Renal cortex interstitium (tissue), 11 donors: ENCODE measurements around the gene RAPGEF2. TPM values are rescaled to one million over a fixed set of nuclear protein-coding genes. Genes with fewer than 3 reads are reported as not detected.

Experiments used
- DNase-seq, 11 donors: peaks; one replicate each; pipeline ENCODE4 v3.0.0-alpha.2; 2013; ENCODE audit warnings: low read depth in 9 of 11, low spot score in 4 of 11; ENCODE audit errors: extremely low read depth in 1 of 11
- polyA plus RNA-seq, 3 donors: library from polyadenylated mRNA; unstranded; fragments of 120-200 nt; gene quantifications; one replicate each; pipeline ENCODE4 v1.2.1, GENCODE V29; 2013; ENCODE audit not compliant: insufficient read length in 3 of 3

The RAPGEF2 gene
- polyA plus RNA-seq, 3 donors, result 45.0 to 51.6 (median 48.5) TPM

DNA sequence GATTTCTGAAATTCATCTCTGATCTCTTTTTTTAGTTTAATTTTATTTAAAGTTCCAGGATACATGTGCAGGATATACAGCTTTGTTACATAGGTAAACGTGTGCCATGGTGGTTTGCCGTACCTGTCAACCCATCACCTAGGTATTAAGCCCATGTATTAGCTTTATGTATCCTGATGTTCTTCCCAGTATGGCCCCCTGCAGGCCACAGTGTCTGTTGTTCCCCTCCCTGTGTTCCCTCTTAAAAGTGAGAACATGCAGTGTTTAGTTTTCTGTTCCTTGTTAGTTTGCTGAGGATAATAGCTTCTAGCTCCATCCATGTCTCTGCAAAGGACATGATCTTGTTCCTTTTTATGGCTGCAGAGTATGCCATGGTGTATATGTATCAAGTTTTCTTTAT, 153.2 kb downstream of the RAPGEF2 start:
- DNase-seq, result no peak

DNA sequence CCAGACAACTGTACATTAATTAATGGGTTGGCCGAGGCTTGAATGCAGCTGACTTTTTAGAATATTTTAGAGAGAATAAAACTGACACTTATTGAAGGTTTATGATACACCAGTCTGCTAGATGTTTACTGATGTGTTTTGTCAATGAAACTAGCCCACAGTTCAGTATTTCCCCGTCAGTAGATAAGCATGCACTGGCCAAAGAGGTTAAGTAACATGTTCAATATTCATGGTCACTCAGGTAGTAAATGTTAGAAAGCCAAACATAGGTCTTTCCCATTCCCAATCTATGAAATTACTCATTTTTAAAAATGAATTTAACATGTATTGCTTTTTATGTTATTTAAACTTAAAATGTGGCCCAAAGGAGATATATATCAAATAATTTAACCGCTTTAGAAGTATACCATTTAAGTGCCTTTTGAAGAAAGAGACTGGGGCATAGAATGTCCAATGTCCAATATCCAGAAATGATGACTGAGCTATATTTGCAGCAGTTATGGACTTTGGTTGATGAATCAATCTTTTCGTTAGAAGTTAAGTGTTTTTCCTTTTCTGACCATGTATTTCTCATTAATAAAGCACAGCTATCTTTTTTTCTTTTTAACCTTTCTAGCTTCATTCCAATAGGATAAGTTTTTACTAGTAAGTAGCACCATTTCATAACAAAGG, 156.1 kb downstream of the RAPGEF2 start:
- no peak for DNase-seq

DNA sequence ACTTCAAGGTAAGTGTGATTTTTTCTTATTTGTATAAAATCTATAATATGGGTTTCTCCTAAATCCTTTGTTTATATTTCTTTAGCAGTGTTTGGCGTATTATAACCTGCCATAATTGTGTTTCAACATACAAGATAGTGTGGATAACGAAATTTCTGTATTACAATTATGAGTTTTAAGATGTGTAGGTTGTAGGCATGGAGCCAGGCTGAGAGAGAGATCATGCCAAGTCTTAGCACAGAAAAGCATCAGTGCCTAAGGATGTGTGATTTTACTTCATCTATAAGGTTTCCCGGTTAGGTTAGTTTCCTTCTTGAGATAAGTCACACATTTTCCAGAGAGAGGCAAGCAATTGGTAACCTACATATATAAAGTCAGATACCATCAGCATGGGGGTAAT, 161.2 kb downstream of the RAPGEF2 start:
- no peak for DNase-seq

DNA sequence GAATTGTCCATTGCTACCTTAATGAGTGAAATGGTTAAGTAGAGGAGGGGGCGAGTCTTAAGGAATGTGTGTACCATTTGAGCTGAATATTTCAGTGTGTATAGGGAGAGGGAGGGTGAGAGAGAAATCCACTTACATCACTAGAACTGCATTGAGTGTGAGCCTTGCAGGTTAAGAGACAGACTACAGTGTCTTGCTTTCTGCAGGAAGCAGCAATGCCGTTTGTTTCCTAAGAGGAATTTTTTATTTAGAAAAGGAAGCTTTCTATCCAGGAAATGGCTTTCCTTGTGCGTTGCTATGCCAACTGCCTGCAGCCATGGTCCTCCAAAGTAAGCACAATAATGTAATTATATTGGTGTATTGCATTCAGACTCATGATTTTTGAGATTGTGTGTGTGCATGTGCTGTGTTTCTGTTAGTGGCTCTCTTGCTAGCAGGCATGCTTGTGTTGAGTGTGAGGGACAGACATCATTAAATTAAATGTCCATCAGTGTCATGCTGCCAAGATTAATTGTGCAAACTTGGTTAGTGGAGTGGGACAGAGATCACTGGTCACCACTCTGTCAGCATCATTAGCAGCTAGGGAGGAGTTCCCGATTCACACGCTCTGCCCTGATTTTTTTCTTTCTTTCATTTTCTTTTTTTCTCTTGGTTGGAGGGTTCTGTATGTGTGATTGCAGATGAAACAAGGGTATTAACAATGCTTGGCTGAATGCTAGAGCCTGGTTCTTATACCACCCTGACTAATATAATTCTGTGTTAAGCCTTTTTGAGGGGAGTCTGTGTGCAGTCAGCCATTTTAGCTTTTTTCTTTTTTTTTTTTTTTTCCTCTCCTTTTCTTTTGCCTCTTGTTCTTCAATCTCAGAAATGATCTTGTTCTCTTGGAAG, 164.3 kb downstream of the RAPGEF2 start:
- DNase-seq, result peak in 1 of 11 donors; percentile 29

DNA sequence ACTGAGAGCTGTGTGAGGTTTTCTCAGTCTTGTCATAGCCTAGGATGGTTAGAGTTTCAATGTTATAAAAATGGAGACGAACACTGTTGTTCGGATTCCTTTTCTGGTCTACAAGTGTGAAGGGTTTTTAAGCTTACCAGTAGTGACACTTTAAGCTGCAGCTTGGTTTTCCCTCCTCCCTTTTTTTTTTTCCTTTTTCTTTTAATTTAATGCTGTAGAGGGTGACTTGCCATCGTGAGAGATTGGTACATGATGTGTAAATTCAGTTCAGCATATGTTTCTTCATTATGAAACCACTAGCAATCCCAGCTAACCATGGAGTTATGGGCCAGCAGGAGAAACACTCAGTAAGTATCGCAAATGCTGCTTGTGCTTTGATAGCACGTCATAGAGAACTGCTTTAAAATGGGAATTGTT, 165.0 kb downstream of the RAPGEF2 start:
- DNase-seq, result no peak

DNA sequence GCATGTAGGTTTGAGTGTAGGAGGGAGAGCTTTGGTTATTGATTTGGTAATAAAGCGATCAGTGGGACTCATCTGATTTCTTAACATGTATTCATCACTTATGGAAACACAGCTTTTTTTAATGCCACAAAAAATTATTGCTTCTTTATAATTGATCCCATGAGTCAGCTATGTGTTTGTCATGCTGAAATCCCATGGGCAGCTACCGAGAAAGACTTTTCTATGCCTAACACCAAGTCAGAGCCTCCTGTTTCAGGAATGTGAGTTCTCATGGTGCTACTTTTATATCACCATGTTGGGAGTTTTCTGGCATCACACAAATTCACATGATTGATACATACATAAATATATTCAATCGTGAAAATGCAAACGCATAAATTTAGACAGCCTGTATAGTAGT, 165.7 kb downstream of the RAPGEF2 start:
- DNase-seq, result no peak

DNA sequence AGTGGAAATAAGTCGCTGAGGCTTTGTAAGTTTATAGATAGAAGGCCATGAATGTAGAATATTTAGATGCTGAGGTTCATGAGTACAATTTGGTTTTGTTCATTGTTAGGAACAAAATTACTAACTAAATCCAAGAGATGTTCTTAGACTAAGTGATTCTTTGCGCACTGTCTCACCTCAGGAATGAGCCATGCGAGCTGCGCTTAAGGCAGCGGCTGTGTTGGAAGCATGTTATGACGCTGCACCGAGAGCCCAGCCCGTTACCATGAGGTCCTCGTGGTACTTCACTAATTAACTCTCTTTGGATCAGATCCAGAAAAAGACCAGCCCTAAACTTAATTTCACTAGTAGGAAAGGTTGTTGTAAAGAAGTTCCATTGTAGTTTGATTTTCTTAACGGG, 166.2 kb downstream of the RAPGEF2 start:
- DNase-seq, result no peak

DNA sequence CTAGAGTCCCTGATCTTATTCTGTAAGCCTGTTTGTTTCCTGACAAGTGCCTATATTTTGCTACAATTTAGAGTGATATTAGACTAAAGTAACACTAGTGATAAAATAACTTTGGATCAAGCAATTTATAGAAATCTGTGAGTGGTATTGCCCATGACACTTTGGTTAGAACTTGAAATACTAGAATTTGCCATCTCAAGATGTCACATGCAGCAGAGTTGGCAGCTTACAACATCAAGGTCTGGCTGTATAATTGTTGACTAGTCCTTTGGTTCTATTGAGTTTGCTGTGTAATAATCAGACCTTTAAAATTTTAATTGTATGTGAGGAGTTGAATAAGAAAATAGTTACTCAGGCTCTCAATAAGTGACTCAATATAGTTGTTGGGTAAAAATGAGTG, 167.1 kb downstream of the RAPGEF2 start:
- DNase-seq, result no peak

DNA sequence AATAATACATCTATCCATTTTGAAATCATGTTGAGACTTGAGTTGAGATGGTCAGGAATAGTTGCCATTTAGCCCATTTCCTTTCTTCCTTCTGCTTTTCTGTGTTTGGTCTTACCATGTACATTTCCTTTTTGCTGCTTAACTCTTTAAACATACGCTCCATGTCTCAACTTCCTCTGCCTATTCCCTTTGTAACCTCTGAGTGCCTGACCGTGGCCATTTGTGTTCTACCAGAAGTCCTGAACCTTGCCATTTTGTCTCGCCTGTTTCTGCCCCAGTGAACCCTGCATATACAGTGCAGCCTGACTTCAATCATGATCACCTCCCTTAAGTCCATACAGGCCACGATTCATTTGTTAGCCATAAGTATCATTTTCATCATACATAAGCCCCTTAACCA, 169.0 kb downstream of the RAPGEF2 start:
- no peak for DNase-seq

DNA sequence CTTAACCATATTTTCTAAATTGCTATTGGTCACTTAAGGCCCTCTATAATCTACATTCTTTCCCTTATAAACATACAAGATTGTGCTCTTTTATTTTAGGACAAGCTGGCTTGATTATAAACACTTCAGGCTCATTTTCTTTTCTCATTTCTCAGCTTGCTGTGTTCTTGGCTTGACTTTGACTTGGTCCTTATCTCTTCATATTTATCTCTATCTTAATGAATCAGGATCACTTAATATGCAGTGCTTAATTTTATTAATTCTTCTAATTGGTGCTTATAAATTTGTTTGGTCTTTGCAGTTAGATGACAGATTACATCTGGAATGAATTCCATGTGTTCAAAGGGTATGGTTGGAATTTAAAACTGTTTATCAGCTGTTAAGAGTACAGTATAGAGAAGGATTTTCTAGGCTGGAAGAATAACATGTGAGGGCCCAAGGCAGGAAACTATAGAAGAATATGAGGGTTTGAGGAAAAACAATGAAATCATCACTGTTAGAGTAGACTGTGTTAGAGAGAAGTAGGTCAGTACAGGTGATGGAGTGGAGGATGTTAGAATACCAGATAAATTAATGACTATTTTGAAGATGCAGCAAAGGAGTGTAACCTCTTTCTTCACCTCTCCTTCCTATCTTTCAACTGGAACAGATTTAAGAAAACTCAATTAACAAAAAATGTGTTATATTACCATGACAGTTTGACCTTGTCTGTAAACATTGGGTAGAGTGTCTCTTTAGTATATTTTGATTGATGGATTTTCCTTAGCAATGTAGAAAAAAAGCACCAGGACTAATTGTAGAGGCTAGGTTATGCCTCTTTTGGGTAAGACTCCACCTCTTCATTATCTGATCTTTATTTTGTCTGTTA, 169.6 kb downstream of the RAPGEF2 start:
- no peak for DNase-seq

DNA sequence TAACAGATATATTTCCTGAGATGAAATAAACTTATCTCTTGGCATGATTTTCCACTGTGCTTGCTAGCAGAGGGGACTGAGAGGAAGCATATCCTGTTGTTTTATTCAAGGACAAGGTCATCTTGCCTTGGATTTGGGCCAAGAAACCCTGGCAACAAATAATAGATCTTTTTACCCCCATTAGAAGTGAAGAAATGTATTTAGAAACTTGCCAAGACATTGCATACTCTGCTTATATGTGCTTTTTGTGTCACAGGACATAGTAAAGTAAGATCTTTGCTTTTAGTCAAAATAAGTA, 170.2 kb downstream of the RAPGEF2 start:
- DNase-seq, result peak in 2 of 11 donors; percentile 56 to 66

DNA sequence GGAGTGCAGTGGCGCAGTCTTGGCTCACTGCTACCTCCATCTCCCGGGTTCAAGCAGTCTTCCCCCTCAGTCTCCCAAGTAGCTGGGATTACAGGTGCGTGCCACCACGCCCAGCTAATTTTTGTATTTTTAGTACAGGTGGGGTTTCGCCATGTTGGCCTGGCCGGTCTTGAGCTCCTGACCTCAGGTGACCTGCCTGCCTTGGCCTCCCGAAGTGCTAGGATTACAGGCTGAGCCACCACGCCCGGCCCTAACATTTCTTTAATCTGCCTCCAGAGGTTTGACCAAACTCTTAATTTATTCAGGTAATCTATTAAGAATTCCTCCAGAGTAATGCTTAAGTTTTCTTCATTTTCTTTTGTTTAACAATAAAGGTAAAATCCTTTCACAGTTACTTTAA, 171.0 kb downstream of the RAPGEF2 start:
- no peak for DNase-seq

DNA sequence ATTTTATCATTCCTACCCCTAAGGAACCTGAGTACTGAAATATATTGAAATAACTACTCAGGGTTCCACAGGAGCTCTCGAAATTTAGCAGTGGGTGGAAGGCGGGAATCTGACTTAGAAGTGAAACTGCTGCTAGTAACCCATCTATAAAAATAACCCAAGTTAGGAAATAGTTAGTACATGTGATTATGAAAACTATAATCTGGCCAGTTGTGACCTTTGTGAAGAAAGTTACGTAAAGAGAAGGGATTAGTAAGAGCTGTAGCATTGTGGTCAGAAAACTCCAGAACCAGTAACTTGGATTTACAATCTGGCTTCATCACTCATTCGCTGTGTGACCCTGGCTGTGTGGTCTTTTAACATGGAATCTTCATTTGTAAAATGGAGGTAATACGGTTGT, 175.5 kb downstream of the RAPGEF2 start:
- DNase-seq, result no peak

DNA sequence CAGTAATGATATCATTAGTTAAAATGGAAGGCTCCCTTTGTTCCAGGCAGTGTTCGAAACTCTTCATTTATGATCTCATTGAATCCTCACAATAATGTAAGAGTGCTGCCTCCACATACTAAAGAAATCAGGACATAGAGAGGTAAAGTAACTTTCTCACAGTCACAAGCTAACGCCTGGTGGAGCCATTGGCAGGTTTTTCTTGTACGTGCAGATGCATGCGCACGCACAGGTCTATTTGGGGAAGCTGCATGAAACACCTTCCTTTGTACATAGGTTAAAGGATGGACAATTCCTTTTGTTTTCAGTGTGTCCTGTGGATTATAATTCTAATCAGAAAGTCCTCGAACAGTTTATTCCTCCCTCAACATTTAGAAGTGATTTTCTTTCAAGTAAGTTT, 176.2 kb downstream of the RAPGEF2 start:
- no peak for DNase-seq

DNA sequence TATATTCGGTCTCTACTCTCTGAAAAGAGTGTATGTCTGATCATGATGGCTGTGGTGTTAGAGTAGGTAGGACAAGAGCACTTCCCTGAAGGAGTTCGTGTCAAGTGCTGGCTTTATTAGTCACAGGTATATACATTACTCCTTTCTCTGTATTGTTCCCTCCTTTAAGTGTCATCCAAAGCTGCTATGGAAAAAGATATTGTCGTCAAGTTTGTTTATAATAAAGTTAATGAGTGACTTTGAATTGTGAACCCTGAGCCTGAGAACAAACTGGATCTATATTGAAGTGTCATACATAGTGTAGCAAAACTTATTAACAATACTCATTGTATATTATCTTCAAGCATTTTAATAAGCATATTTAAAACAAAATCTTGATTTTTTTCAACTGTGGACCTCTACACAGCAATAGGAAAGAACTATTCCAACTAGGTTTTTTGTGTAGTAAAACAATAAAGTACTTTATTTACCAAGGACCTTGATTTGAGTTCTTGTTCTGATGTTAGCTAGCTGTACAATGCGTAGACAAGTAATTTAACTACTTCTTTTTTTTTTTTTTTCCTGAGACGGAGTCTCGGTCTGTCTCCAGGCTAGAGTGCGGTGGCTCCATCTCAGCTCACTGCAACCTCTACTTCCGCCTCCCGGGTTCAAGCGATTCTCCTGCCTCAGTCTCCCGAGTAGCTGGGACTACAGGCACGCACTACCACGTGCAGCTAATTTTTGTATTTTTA, 177.7 kb downstream of the RAPGEF2 start:
- DNase-seq, result no peak

DNA sequence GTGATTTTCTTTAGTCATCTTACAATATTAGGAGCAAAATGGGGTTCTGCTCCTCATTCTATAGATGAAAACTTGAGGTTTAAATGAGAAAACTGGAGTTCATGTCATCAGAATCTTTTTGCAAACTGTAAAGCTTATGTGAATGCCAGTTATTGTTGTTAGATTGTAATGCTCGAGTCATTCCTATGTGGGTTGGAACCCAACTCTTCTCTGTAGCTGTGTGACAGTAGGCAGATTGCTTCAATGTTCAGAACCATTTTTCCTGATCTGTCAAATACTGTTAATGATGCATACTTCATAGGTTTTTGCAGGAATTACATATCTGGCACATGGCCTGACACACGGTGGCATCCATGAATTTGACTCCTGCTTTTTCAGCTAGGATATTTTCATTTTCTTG, 178.9 kb downstream of the RAPGEF2 start:
- DNase-seq, result no peak

DNA sequence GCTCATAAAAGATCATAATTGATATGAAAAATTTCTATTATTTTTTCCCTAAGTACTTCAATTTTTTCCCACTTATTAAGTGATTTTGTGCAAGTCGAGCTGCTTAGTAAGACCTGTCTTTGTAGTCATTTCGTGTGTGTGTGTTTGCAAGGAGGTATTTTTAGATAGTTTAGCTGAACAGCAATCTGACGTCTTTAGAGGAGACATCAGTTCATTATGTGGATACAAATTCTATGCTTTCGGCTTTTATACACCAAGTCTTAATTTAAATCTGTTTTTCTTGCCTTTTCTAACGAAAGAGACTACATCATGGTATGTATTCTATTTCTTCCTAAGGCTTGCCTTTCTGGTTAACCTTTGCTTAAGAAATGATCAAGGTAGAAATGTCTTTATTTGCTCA, 179.4 kb downstream of the RAPGEF2 start:
- no peak for DNase-seq

DNA sequence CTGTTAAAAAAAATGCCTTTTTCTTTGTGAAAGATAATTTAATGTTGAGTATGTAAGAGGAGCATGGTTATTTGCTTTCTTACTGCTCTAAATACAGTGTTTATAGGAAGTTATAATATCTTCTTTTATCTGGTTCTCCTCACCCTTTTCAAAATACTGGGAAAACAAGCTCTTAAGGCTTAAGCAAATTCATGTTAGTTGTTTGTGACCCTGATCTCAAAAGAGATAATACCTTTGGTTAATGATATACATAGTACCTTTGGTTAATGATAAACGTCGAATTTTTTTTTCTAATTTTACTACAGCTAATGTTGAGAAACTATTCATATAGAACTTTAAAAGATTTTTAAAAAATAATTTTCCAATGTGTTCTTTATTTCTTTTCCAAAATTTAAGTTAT, 180.1 kb downstream of the RAPGEF2 start:
- no peak for DNase-seq

DNA sequence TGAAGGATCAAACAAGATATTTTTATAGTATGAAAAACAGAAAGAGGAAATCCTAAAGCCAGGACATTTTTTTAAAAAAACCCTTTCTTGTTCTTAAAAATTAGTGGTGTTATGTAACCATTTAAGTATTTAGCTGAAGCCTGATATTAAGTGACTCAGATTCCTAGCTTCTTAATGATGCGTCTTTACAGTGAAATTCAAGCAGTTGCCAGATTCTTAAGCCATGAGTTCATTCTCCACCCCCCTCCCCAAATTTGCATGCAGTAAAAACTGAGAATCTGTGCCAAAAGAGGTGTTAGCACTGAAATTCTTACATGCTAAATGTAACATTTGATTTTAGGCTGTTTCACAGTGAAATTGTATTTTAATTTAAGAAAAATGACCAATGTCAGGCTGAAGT, 180.8 kb downstream of the RAPGEF2 start:
- peak in 4 of 11 donors; percentile 23 to 65 (median 44) for DNase-seq
